GM21529 (cell line): Measurements from ENCODE around the gene POLR2H.
A peak's percentile ranks its signal among the peaks of the same experiment; 100 is the strongest.

Source experiments
- ATAC-seq: cut with Tn5 transposase; IDR thresholded peaks from one replicate; pipeline ENCODE4 v1.9.1; 2021; ENCODE audit not compliant: unreplicated experiment

Gene POLR2H

GRCh38 chr3:184352149-184352785 lies 9.2 kb upstream of the POLR2H start:
- no peak for ATAC-seq

- no peak for ATAC-seq
Observed at GRCh38 chr3:184352897-184353545, 8.5 kb upstream of the POLR2H start.

- ATAC-seq = no peak
Observed at GRCh38 chr3:184353546-184353941, 8.0 kb upstream of the POLR2H start.

- ATAC-seq = no peak
Observed at GRCh38 chr3:184354121-184354728, 7.3 kb upstream of the POLR2H start.

- ATAC-seq = no peak
Observed at GRCh38 chr3:184354754-184355153, 6.8 kb upstream of the POLR2H start.

- ATAC-seq = no peak
Observed at GRCh38 chr3:184355261-184356040, 6.1 kb upstream of the POLR2H start.

GRCh38 chr3:184357248-184358123 lies 4.0 kb upstream of the POLR2H start:
- no peak for ATAC-seq

GRCh38 chr3:184358124-184358767 lies 3.3 kb upstream of the POLR2H start:
- ATAC-seq = no peak

GRCh38 chr3:184358921-184359350 lies 2.6 kb upstream of the POLR2H start:
- ATAC-seq = no peak

- ATAC-seq = no peak
Observed at GRCh38 chr3:184359610-184360009, 1.9 kb upstream of the POLR2H start.

- no peak for ATAC-seq
Observed at GRCh38 chr3:184360070-184360928, 1.2 kb upstream of the POLR2H start.

- peak; percentile 2 for ATAC-seq
Observed at GRCh38 chr3:184360929-184361531, 480 bp upstream of the POLR2H start.

- peak; percentile 15 for ATAC-seq
Observed at GRCh38 chr3:184361932-184362667, 590 bp downstream of the POLR2H start.

GRCh38 chr3:184362668-184363546 lies 1.4 kb downstream of the POLR2H start:
- ATAC-seq = peak; percentile 83

- ATAC-seq = no peak
Observed at GRCh38 chr3:184366619-184367289, 5.2 kb downstream of the POLR2H start.

GRCh38 chr3:184368116-184368515 lies 6.6 kb downstream of the POLR2H start:
- ATAC-seq = no peak
